Anterior cingulate cortex (tissue), 58 donors: ENCODE measurements around the gene CST3.
"Not testable (repeated sequence)": the region's sequence is repeated elsewhere in the genome, so short reads cannot be mapped to it uniquely, and the experiment has no call there.

Experiments
- DNase-seq, 58 donors: peaks; one replicate each; lab custom pipeline; 2025; lab: John Stamatoyannopoulos, UW

The CST3 gene

GRCh38 chr20:23631226-23631822 is 6.4 kb downstream of the CST3 start:
- no peak for DNase-seq

GRCh38 chr20:23630392-23630849 is 7.3 kb downstream of the CST3 start:
- no peak for DNase-seq

- DNase-seq = no peak
Observed at GRCh38 chr20:23629542-23630391, 8.0 kb downstream of the CST3 start.

GRCh38 chr20:23629017-23629541 is 8.7 kb downstream of the CST3 start:
- DNase-seq = no peak

GRCh38 chr20:23628402-23629016 is 9.2 kb downstream of the CST3 start:
- no peak for DNase-seq

- DNase-seq = no peak
Observed at GRCh38 chr20:23627501-23627900, 10.3 kb downstream of the CST3 start.

GRCh38 chr20:23626040-23626620 is 11.6 kb downstream of the CST3 start:
- no peak for DNase-seq

- no peak for DNase-seq
Observed at GRCh38 chr20:23625236-23625964, 12.4 kb downstream of the CST3 start.

- no peak for DNase-seq
Observed at GRCh38 chr20:23624324-23624691, 13.4 kb downstream of the CST3 start.

GRCh38 chr20:23623666-23624323 is 14.0 kb downstream of the CST3 start:
- no peak for DNase-seq

GRCh38 chr20:23622839-23623343 is 14.9 kb downstream of the CST3 start:
- peak in 4 of 58 donors; percentile 20 to 63 (median 46) for DNase-seq

GRCh38 chr20:23622401-23622800 is 15.4 kb downstream of the CST3 start:
- not testable (repeated sequence) for DNase-seq

GRCh38 chr20:23620670-23621386 is 16.9 kb downstream of the CST3 start:
- DNase-seq = not testable (repeated sequence)

- no peak for DNase-seq
Observed at GRCh38 chr20:23614163-23614562, 23.6 kb downstream of the CST3 start.

GRCh38 chr20:23613676-23614075 is 24.1 kb downstream of the CST3 start:
- DNase-seq = peak in 16 of 58 donors; percentile 22 to 77 (median 38)

GRCh38 chr20:23612396-23612795 is 25.4 kb downstream of the CST3 start:
- DNase-seq = peak in 8 of 58 donors; percentile 14 to 79 (median 44)

GRCh38 chr20:23609486-23610109 is 28.2 kb downstream of the CST3 start:
- DNase-seq = no peak

GRCh38 chr20:23608251-23608846 is 29.4 kb downstream of the CST3 start:
- DNase-seq = no peak
